Posterior cingulate gyrus (tissue), 11 donors: ENCODE data around the gene MAX.

Source experiments
- DNase-seq, 10 donors: peaks; one replicate each; pipeline versions ENCODE4 v3.0.0 to v3.0.0-alpha.2; 2020 to 2021; ENCODE audit warnings: mixed read lengths in 3 of 10
- intact Hi-C: fragments of 100-400 bp; cut with DNase I; formaldehyde crosslinking; loops from one replicate; pipeline ENCODE4 v1.15.1; 2023

The MAX gene

GRCh38 chr14:65102441-65103149, at the start of gene MAX:
MAX (minus strand) TSS chr14:65102517; CDS start chr14:65102339, 178 bp downstream.
- intact Hi-C loops, result loop anchor here (2.0 to 5.0 kb wide), 2 partner anchors 116 to 310 kb away; partner anchors contain the start of genes FNTB and FUT8
- peak; percentile 98 to 100 (median 99) for DNase-seq

GRCh38 chr14:65151609-65151956, 49.3 kb upstream of the MAX start:
- intact Hi-C loops, result no loop called here
- no peak for DNase-seq

GRCh38 chr14:65150898-65151608, 48.7 kb upstream of the MAX start:
- intact Hi-C loops, result no loop called here
- no peak for DNase-seq

- no peak for DNase-seq
- intact Hi-C loops, result no loop called here
Observed at GRCh38 chr14:65149116-65149515, 46.8 kb upstream of the MAX start.

- intact Hi-C loops, result no loop called here
- peak in 1 of 10 donors; percentile 45 for DNase-seq
Observed at GRCh38 chr14:65144170-65144569, 41.9 kb upstream of the MAX start.

- no peak for DNase-seq
- intact Hi-C loops, result no loop called here
Observed at GRCh38 chr14:65142914-65143625, 40.8 kb upstream of the MAX start.

GRCh38 chr14:65142429-65142828, 40.1 kb upstream of the MAX start:
- DNase-seq, result no peak
- intact Hi-C loops, result no loop called here

- intact Hi-C loops, result no loop called here
- peak in 1 of 10 donors; percentile 6 for DNase-seq
Observed at GRCh38 chr14:65141523-65141922, 39.2 kb upstream of the MAX start.

GRCh38 chr14:65137648-65138307, 35.5 kb upstream of the MAX start:
- intact Hi-C loops, result no loop called here
- peak in 1 of 10 donors; percentile 54 for DNase-seq

- intact Hi-C loops, result no loop called here
- DNase-seq, result peak in 1 of 10 donors; percentile 48
Observed at GRCh38 chr14:65134651-65135579, 32.6 kb upstream of the MAX start.

- intact Hi-C loops, result no loop called here
- peak in 1 of 10 donors; percentile 14 for DNase-seq
Observed at GRCh38 chr14:65132855-65133254, 30.5 kb upstream of the MAX start.

GRCh38 chr14:65131301-65131701, 29.0 kb upstream of the MAX start:
- DNase-seq, result peak in 1 of 10 donors; percentile 5
- intact Hi-C loops, result no loop called here

GRCh38 chr14:65128096-65128495, 25.8 kb upstream of the MAX start:
- intact Hi-C loops, result no loop called here
- no peak for DNase-seq

- intact Hi-C loops, result no loop called here
- DNase-seq, result no peak
Observed at GRCh38 chr14:65117769-65118745, 15.7 kb upstream of the MAX start.

GRCh38 chr14:65115615-65116014, 13.3 kb upstream of the MAX start:
- intact Hi-C loops, result no loop called here
- no peak for DNase-seq

- DNase-seq, result no peak
- intact Hi-C loops, result no loop called here
Observed at GRCh38 chr14:65110525-65110924, 8.2 kb upstream of the MAX start.

- intact Hi-C loops, result no loop called here
- DNase-seq, result no peak
Observed at GRCh38 chr14:65109357-65109756, 7.0 kb upstream of the MAX start.

GRCh38 chr14:65107200-65107599, 4.9 kb upstream of the MAX start:
- no peak for DNase-seq
- intact Hi-C loops, result no loop called here

- intact Hi-C loops, result no loop called here
- DNase-seq, result no peak
Observed at GRCh38 chr14:65106736-65107135, 4.4 kb upstream of the MAX start.
